ENCODE results near the gene CXADR.

The CXADR gene

DNA sequence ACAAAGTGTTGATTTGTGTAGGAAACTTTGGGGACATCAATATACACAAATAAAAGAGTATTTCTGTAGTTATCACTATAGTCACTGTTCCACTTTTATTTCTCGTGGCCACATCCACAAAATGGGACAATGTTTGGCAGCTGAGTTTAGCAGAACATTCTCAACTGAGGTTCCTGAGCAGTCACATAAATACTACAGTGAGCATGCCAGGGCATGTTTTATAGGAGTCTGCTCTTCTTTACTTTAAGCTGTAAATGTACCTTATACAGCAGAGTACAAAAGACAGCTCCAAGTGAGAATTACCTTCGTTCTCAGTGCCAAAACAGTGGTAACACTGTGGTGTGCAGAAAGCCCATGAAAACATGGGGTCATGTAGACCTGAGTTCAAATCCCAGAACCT, 94.8 kb downstream of the CXADR start:
- DNase-seq = no peak

DNA sequence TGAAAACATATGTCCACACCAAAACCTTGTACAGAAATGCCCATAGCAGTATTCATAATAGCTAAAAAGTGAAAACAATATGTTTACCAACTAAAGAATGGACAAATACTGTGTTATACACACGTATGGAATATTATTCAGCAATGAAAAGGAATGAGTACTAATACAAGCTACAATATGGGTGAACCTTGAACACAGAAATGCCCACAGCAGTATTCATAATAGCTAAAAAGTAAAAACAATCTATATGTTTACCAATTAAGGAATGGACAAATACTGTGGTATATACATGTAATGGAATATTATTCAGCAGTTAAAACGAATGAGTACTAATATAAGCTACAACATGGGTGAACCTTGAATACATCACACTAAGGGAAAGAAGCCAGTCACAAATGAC, 96.8 kb downstream of the CXADR start:
- DNase-seq = no peak

DNA sequence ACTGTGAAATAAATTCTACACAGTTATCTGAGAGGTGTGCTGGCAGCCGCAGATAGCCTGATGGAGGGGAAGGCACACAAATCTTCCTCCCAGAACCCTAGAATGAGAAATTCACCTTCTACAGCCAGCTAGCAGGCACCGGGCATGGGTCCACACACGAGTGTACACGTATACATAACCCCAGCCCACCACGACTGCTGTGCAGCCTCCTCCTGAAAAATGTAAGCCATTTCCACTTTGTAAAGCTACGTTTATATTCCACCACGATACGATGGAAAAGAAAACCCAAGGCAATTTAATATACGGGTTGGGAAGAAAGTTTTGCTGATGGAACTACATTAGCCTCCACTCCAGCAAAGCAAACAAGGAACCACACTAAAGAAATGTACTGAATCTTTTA, 98.1 kb downstream of the CXADR start:
- DNase-seq = peak in 4 of 14 donors; percentile 4 to 10 (median 6)

DNA sequence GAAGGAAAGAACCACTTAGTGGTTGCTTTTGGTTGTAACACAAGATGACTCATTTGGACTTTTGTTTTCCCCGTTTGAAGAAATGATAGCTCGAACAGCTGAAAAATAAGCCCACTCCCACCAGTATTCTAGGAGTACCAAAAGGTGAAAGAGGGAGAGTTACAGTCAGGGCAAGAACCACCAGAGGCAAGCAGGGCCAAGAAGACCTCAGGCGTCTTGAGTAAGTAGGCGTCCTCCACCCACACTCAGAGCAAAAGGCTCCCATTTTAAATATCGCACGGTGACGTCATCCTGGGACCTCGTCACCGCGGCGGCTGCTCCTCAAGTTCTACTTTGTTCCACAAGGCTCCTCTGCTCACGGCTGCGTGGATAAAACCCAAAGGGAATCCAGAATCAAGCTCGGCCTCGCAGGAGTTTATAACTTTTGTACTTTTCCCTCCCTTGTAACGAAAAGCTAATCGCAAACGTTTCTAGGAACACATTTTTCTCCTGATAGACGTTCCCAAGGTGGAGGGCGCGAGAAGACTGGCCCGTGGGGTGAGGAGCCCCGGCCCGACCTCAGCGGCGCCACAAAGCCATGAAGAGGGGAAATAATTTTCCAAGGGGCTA, 98.7 kb downstream of the CXADR start:
- DNase-seq = peak in 11 of 14 donors; percentile 23 to 69 (median 54)

DNA sequence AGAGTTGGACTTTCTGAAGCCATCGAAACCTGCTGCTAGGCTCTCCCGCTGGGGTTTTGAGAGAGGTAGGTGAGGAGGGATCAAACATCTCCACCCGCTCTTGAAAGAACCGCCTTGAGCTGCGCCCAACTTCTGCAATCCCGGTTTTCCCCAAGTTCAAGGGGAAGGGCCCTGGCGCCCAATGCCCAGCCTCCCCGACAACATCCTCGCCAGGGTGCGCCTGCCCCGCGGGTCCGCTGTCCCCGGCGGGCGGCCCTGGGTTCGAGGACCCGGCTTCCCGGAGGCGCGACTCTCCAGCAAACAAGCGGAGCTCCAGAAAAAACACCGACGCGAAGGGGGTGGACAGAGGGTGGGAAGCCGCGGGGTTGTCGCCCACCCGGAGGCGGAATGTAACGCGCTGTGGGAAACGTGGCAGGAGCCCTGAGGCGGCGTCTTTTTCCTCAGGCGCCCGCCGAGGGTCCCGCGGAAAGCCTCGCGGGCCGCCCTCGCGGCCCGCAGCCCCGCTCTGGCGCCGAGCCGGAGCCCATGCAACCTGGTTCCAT, 99.3 kb downstream of the CXADR start:
- DNase-seq = peak in 6 of 14 donors; percentile 29 to 69 (median 52)

DNA sequence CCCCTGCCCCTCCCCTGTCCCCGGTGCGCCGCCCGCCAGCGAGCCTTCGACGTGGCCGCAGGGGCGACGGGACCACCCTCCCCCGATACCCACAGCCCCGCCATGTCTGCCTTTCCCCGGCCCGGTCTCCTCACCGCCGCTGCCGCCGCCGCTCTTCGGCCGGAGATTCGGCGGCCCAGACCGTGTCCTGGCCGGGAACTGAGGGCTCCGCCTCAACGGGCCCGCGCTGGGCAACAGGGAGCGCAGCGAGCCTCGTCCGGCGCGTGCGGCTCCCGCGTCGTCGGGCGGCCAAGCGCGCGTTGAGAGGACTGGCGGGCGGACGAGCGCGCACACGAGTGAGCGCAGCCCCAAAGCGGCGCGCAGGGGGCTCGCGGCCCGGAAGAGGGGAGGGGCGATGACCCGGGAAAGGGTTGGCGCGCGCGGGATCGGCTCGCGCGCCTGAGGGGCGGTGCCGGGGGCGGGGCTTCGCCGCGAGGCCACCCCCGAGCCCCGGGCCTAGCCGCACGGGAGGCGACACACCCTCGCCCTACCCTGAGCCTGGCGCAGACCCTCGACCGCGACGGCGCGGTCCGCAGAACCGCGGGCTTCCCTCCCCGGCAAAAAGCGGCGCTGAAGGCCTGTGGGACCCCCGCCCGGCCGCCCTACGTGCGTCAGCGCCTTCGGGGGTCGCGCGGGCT, 99.9 kb downstream of the CXADR start, which contains the start of gene BTG3:
BTG3 (minus strand) TSS at position 337 of the 677 bp plus-strand sequence. CDS start 3,757 bp downstream, outside the sequence.
- DNase-seq = peak in 13 of 14 donors; percentile 5 to 86 (median 61)

DNA sequence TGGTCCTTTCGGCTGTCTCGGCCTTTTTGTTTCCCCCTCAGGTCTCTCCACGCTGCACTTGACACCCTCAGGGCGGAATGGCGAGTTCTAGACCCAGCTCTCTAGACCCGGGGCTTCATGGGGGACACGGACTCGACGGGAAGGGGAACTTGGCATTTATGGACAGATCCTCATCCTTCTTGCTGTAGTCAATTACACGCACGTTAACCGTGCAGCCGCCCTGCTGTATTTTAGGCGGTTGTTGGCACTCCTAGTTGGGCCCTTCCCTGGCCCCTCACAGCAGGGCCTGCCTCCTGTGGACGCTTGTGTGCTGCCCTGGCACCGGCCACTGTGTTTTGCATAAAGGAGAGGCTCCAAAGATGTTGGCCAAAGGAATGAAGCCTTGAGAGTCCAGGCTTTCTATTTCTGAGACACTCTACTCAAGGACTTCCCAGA, 100.4 kb downstream of the CXADR start:
- DNase-seq = peak in 6 of 14 donors; percentile 14 to 69 (median 58)

GRCh38 chr21:17616831-17617230, 104.0 kb downstream of the CXADR start:
- DNase-seq = no peak

- no peak for DNase-seq
Measured at GRCh38 chr21:17622018-17622417, 109.2 kb downstream of the CXADR start.

- no peak for DNase-seq
Measured at GRCh38 chr21:17631195-17631594, 118.4 kb downstream of the CXADR start.

GRCh38 chr21:17636711-17637110, 123.9 kb downstream of the CXADR start:
- no peak for DNase-seq

GRCh38 chr21:17640821-17641220, 128.0 kb downstream of the CXADR start:
- DNase-seq = no peak
